CD4-positive, alpha-beta T cell (primary cell): ENCODE data around the gene WNT2B. TPM values are rescaled to one million over a fixed set of nuclear protein-coding genes. Genes with fewer than 3 reads are reported as not detected.
A peak's percentile ranks its signal among the peaks of the same experiment; 100 is the strongest.

ENCODE experiments used
- ATAC-seq: fragments of 200-7000 bp; cut with Tn5 transposase; one replicate; pipeline ENCODE4 v1.10.0; 2022; ENCODE audit warnings: mild to moderate bottlenecking; ENCODE audit not compliant: poor library complexity
- CTCF ChIA-PET: fragments of 350-600 bp; sonication (Branson Sonifier 250); formaldehyde crosslinking; loops from one replicate; lab custom pipeline; 2021; ENCODE audit warnings: antibody characterized with exemption, inconsistent platforms; lab: Charles Lee
- POLR2A ChIA-PET: fragments of 350-600 bp; sonication (Branson Sonifier 250); formaldehyde crosslinking; loops from one replicate; lab custom pipeline; 2021; ENCODE audit warnings: antibody characterized with exemption, inconsistent platforms; lab: Charles Lee
- DNase-seq, 14 experiments: peaks; one replicate each; pipeline ENCODE4 v3.0.0-alpha.2; 2013 to 2020; ENCODE audit warnings: mixed read lengths in 2 of 14
- H3K27ac ChIP-seq, 2 donors: one replicate each; pipeline versions ENCODE4 v1.5.1 to v1.7.0; 2013; ENCODE audit warnings: low read length in 2 of 2, low read depth in 1 of 2, mild to moderate bottlenecking in 1 of 2
- H3K27me3 ChIP-seq, 2 experiments: 1 replicate in 1 of 2; 2 replicates in 1 of 2; pipeline versions ENCODE4 v1.6.1 to v1.7.0; 2013; ENCODE audit warnings: low read length in 2 of 2, control low read depth in 1 of 2, mild to moderate bottlenecking in 1 of 2, moderate library complexity in 1 of 2; ENCODE audit not compliant: insufficient read depth in 2 of 2, control insufficient read depth in 1 of 2
- H3K36me3 ChIP-seq: one replicate; pipeline ENCODE4 v1.6.1; 2013; ENCODE audit warnings: low read length, control low read depth; ENCODE audit not compliant: insufficient read depth
- H3K4me1 ChIP-seq: one replicate; pipeline ENCODE4 v1.6.1; 2013; ENCODE audit warnings: low read length, control low read depth; ENCODE audit not compliant: insufficient read depth
- H3K4me3 ChIP-seq: one replicate; pipeline ENCODE4 v1.5.1; 2013; ENCODE audit warnings: mild to moderate bottlenecking, low read length, moderate library complexity
- H3K9me3 ChIP-seq, 2 experiments: 1 replicate in 1 of 2; 2 replicates in 1 of 2; pipeline versions ENCODE4 v1.6.1 to v1.7.0; 2013; ENCODE audit warnings: low read length in 2 of 2, mild to moderate bottlenecking in 2 of 2, control low read depth in 1 of 2, moderate library complexity in 1 of 2; ENCODE audit not compliant: control insufficient read depth in 1 of 2, insufficient read depth in 1 of 2
- H3K27ac Mint-ChIP-seq: one replicate; pipeline ENCODE4 v1.8.0; 2020; ENCODE audit warnings: mixed read lengths
- H3K27me3 Mint-ChIP-seq: one replicate; pipeline ENCODE4 v1.8.0; 2021; ENCODE audit warnings: mixed read lengths
- H3K36me3 Mint-ChIP-seq: one replicate; pipeline ENCODE4 v1.8.0; 2021; ENCODE audit warnings: low read depth, mixed read lengths
- H3K4me1 Mint-ChIP-seq: one replicate; pipeline ENCODE4 v1.8.0; 2021; ENCODE audit warnings: low read depth, mixed read lengths
- H3K4me3 Mint-ChIP-seq: one replicate; pipeline ENCODE4 v1.8.0; 2020; ENCODE audit warnings: mild to moderate bottlenecking, mixed read lengths
- H3K9me3 Mint-ChIP-seq: one replicate; pipeline ENCODE4 v1.8.0; 2020; ENCODE audit warnings: mixed read lengths
- CTCF ChIP-seq: fragments of 200-600 bp; IDR thresholded peaks from one replicate; pipeline ENCODE4 v1.8.0; 2022; ENCODE audit warnings: antibody characterized with exemption, mild to moderate bottlenecking
- intact Hi-C, 2 experiments: fragments of 100-400 bp; cut with DNase I in 1 of 2; cut with micrococcal nuclease in 1 of 2; formaldehyde crosslinking; loops; one replicate each; pipeline versions ENCODE4 v1.15.1 to v1.9.0; 2023 to 2025; cut with DNase I, micrococcal nuclease
- total RNA-seq, 174 experiments: library from RNA in 2 of 174; stranded (reverse) in 2 of 174; gene quantifications; one replicate each; pipeline ENCODE4 v1.2.3 and lab custom pipeline; 2021 to 2026

WNT2B gene
- total RNA-seq, 2 experiments from 2014 or later = 0.33 to 0.67 TPM

- Mint-ChIP-seq H3K27ac (no peak overlapping the region), H3K4me3 (no peak overlapping the region), H3K27me3 (no peaks in the 10 kb centered on the region), H3K4me1 (no peaks in the 10 kb centered on the region), H3K9me3 (no peaks in the 10 kb centered on the region), H3K36me3 (peaks cover 45% of the 10 kb centered on the region)
- no peak for TF ChIP-seq CTCF
- DNase-seq = no peak
- Histone ChIP-seq H3K4me1 (no peaks in the 10 kb centered on the region), H3K36me3 (peaks cover 5% of the 10 kb centered on the region), H3K4me3 (no peak overlapping the region), H3K27me3 (no peaks in the 10 kb centered on the region), H3K27ac (no peak overlapping the region), H3K9me3 (no peaks in the 10 kb centered on the region)
- ChIA-PET CTCF (no interaction called here), POLR2A (no interaction called here)
- intact Hi-C loops = no loop called here
- no peak for ATAC-seq
Observed at GRCh38 chr1:112541299-112541698, 32.5 kb downstream of the WNT2B start.

- Histone ChIP-seq H3K27me3 (no peaks in the 10 kb centered on the region), H3K9me3 (no peaks in the 10 kb centered on the region), H3K4me3 (no peak overlapping the region), H3K27ac (no peak overlapping the region), H3K36me3 (peaks cover 5% of the 10 kb centered on the region), H3K4me1 (no peaks in the 10 kb centered on the region)
- ATAC-seq (no peak), DNase-seq (no peak)
- peaks cover 44% of the 10 kb centered on the region for H3K36me3 Mint-ChIP-seq
- no peaks in the 10 kb centered on the region for H3K9me3 Mint-ChIP-seq
- ChIA-PET CTCF (no interaction called here), POLR2A (no interaction called here)
- no peak for TF ChIP-seq CTCF
- H3K27me3 Mint-ChIP-seq = no peaks in the 10 kb centered on the region
- no peak overlapping the region for H3K27ac Mint-ChIP-seq
- H3K4me1 Mint-ChIP-seq = no peaks in the 10 kb centered on the region
- intact Hi-C loops = no loop called here
- no peak overlapping the region for H3K4me3 Mint-ChIP-seq
Observed at GRCh38 chr1:112542206-112542973, 33.6 kb downstream of the WNT2B start.

- H3K4me1 Mint-ChIP-seq = no peaks in the 10 kb centered on the region
- H3K27me3 ChIP-seq = no peaks in the 10 kb centered on the region
- no peaks in the 10 kb centered on the region for H3K4me1 ChIP-seq
- ChIA-PET POLR2A (interaction anchor here (0.7 to 1.1 kb wide), 2 partner anchors 13 to 42 kb away, joined by 3 read pairs; no protein-coding TSS in a partner anchor), CTCF (interaction anchor here (0.9 to 1.5 kb wide), 2 partner anchors 42 to 66 kb away, joined by 3 read pairs; no protein-coding TSS in a partner anchor)
- no peak overlapping the region for H3K27ac ChIP-seq
- H3K27ac Mint-ChIP-seq = no peak overlapping the region
- H3K4me3 ChIP-seq = no peak overlapping the region
- H3K27me3 Mint-ChIP-seq = no peaks in the 10 kb centered on the region
- no peak overlapping the region for H3K4me3 Mint-ChIP-seq
- TF ChIP-seq CTCF = no peak
- no peak for ATAC-seq
- intact Hi-C loops = no loop called here
- no peaks in the 10 kb centered on the region for H3K9me3 ChIP-seq
- peaks cover 5% of the 10 kb centered on the region for H3K36me3 ChIP-seq
- H3K36me3 Mint-ChIP-seq = peaks cover 37% of the 10 kb centered on the region
- peak in 1 of 14 experiments; percentile 11 for DNase-seq
- no peaks in the 10 kb centered on the region for H3K9me3 Mint-ChIP-seq
Observed at GRCh38 chr1:112544011-112544688, 35.4 kb downstream of the WNT2B start.
